Nasal cavity respiratory epithelium epithelial cell of viscerocranial mucosa (primary cell): Measurements from ENCODE around the gene DTNA. TPM values are rescaled to one million over a fixed set of nuclear protein-coding genes. Genes with fewer than 3 reads are reported as not detected.

Source experiments
- total RNA-seq: library from RNA; depleted of rRNA; stranded (reverse); fragments of >200 nt; gene quantifications from 2 replicates; pipeline ENCODE4 v1.2.3, GENCODE V29; 2014

Gene DTNA
- total RNA-seq = 1.7 and 10.7 TPM in 2 replicates

DNA sequence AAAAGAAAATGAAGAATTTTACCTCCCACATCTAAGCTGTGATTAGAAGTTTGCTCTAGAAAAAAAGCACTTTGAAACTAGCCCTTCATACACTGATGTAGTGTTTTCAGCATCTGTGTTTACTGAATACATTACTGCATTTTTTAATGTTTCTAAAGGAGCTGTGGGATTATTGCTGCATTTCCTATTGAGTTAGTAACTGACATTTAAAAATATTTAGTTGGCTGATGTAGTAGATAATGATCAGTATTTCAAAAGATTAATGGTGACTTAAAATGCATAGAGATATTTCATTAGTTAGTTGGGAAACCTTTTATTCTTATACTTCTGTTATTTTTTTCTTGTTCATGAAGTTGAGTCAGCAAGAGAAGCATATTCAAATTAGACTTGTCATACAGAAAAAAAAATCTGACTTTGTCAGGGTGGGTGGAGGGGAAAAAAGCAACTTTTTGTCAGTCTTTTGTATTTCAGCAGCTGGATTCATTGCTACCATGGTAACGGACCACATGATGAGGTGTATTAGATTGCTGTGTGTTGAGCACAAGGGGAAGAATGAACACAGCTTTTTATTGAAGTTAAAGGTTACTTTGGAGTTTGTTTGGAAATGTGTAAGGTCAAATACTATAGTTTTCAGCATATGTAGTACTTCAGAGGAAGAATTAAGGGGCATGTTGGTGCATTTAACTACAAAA is at the start of gene DTNA:
Gene DTNA, plus strand, starts transcription at position 549 of the 692 bp plus-strand sequence. CDS start 45,679 bp downstream, outside the sequence.

